K562 (cell line): Measurements from ENCODE around the gene CCDC102B.

ENCODE experiments used
- EZH2 ChIP-seq: IDR thresholded peaks from 2 replicates; pipeline ENCODE4 v1.6.1; 2012; ENCODE audit warnings: low read depth, mild to moderate bottlenecking, inconsistent platforms, low read length, borderline replicate concordance
- ZSCAN29 ChIP-seq: fragments of 450-650 bp; IDR thresholded peaks from 2 replicates; pipeline ENCODE4 v1.6.1; 2017
- TF ChIP-seq, protein P1 (sequence below), 2 experiments: fragments of 450-650 bp; formaldehyde crosslinking in 1 of 2; IDR thresholded peaks; 2 replicates each; pipeline versions ENCODE4 v1.4.0 to v1.6.1; 2014 to 2020; ENCODE audit warnings: mild to moderate bottlenecking in 2 of 2, borderline replicate concordance in 1 of 2, low read depth in 1 of 2

DNA sequence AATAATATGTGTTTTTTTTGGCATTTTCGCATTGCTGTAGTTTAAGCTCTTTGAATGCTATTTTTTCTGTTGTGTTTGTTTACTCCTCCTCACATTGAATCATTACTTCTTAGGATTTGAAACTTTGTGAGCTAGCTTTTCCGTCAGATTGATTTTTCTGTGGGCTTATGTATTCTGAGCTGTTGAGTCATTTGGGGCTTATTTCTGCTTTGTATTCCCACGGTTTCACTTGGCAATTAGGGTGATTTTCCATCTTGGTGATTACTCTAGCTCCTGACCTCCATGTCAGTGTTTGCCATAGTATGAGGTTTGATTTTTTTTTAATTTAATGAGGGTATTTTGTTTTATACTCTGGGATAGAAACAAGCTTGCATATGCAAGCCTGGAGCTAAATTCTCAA lies 200.0 kb downstream of the CCDC102B start:
- TF ChIP-seq EZH2 (no peak), ZSCAN29 (no peak)
- TF ChIP-seq, protein P1, sequence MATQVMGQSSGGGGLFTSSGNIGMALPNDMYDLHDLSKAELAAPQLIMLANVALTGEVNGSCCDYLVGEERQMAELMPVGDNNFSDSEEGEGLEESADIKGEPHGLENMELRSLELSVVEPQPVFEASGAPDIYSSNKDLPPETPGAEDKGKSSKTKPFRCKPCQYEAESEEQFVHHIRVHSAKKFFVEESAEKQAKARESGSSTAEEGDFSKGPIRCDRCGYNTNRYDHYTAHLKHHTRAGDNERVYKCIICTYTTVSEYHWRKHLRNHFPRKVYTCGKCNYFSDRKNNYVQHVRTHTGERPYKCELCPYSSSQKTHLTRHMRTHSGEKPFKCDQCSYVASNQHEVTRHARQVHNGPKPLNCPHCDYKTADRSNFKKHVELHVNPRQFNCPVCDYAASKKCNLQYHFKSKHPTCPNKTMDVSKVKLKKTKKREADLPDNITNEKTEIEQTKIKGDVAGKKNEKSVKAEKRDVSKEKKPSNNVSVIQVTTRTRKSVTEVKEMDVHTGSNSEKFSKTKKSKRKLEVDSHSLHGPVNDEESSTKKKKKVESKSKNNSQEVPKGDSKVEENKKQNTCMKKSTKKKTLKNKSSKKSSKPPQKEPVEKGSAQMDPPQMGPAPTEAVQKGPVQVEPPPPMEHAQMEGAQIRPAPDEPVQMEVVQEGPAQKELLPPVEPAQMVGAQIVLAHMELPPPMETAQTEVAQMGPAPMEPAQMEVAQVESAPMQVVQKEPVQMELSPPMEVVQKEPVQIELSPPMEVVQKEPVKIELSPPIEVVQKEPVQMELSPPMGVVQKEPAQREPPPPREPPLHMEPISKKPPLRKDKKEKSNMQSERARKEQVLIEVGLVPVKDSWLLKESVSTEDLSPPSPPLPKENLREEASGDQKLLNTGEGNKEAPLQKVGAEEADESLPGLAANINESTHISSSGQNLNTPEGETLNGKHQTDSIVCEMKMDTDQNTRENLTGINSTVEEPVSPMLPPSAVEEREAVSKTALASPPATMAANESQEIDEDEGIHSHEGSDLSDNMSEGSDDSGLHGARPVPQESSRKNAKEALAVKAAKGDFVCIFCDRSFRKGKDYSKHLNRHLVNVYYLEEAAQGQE (IDR thresholded peaks at IDR 0.05; ENCODE audit: borderline replicate concordance), result no peak
- TF ChIP-seq, protein P1 (CRISPR knock-in tag; IDR thresholded peaks at IDR 0.05; ENCODE audit: low read depth), result no peak
